ENCODE results near the gene NCKAP5.

Gene NCKAP5

GRCh38 chr2:132725748-132726147 lies 842.5 kb downstream of the NCKAP5 start:
- Histone ChIP-seq H3K9me3 (ENCODE audit: severe bottlenecking) (no peaks in the 10 kb centered on the region), H3K36me3 (ENCODE audit: low read depth) (no peaks in the 10 kb centered on the region), H3K4me1 (ENCODE audit: insufficient read depth, poor library complexity, severe bottlenecking) (no peaks in the 10 kb centered on the region), H3K4me3 (ENCODE audit: severe bottlenecking) (no peak overlapping the region), H3K27me3 (ENCODE audit: insufficient read depth, poor library complexity, severe bottlenecking) (no peaks in the 10 kb centered on the region), H3K27ac (ENCODE audit: poor library complexity, severe bottlenecking) (no peak overlapping the region)
- no peak for TF ChIP-seq CTCF (IDR thresholded peaks at IDR 0.05; ENCODE audit: poor library complexity, severe bottlenecking)
- DNase-seq (ENCODE audit: low spot score) (no peak), ATAC-seq (ENCODE audit: low read depth) (no peak)

- no peaks in the 10 kb centered on the region for H3K9me3 ChIP-seq (ENCODE audit: severe bottlenecking)
These were observed 843.1 kb downstream of the NCKAP5 start for GRCh38 chr2:132725148-132725547.

DNA sequence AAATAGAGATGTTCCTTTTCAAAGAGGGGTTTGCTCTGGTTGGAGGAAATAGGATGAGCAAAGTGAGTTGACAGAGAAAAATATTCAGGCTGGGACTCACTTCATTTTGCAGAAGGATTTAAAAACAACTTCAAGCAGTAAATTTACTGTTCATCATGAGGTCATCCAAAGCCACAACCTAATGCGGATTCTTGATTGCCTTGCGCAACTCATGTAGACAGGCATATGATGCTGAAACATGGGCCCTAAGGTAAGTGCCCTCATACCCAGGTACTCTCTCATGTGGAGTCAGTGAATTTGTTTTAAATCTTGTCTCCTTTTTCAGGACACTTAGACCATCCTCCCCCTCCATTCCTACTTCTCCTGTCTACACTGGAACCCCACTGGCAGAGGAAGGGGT lies 846.3 kb downstream of the NCKAP5 start:
- no peak for ATAC-seq (ENCODE audit: low read depth)
- no peak for DNase-seq (ENCODE audit: low spot score)
- no peaks in the 10 kb centered on the region for H3K9me3 ChIP-seq (ENCODE audit: severe bottlenecking)
- TF ChIP-seq CTCF (IDR thresholded peaks at IDR 0.05; ENCODE audit: poor library complexity, severe bottlenecking): no peak
- H3K27ac ChIP-seq (ENCODE audit: poor library complexity, severe bottlenecking): no peak overlapping the region
- H3K27me3 ChIP-seq (ENCODE audit: insufficient read depth, poor library complexity, severe bottlenecking): no peaks in the 10 kb centered on the region
- no peaks in the 10 kb centered on the region for H3K4me1 ChIP-seq (ENCODE audit: insufficient read depth, poor library complexity, severe bottlenecking)
- no peak overlapping the region for H3K4me3 ChIP-seq (ENCODE audit: severe bottlenecking)
- no peaks in the 10 kb centered on the region for H3K36me3 ChIP-seq (ENCODE audit: low read depth)

More at GRCh38 chr2:132725148-132725547, 843.1 kb downstream of the NCKAP5 start:
- DNase-seq (ENCODE audit: low spot score): no peak
- no peaks in the 10 kb centered on the region for H3K4me1 ChIP-seq (ENCODE audit: insufficient read depth, poor library complexity, severe bottlenecking)
- ATAC-seq (ENCODE audit: low read depth): no peak
- no peak for TF ChIP-seq CTCF (IDR thresholded peaks at IDR 0.05; ENCODE audit: poor library complexity, severe bottlenecking)
- no peak overlapping the region for H3K4me3 ChIP-seq (ENCODE audit: severe bottlenecking)
- H3K27ac ChIP-seq (ENCODE audit: poor library complexity, severe bottlenecking): no peak overlapping the region
- H3K36me3 ChIP-seq (ENCODE audit: low read depth): no peaks in the 10 kb centered on the region
- H3K27me3 ChIP-seq (ENCODE audit: insufficient read depth, poor library complexity, severe bottlenecking): no peaks in the 10 kb centered on the region

GRCh38 chr2:132720393-132720792 lies 847.9 kb downstream of the NCKAP5 start:
- Histone ChIP-seq H3K4me1 (ENCODE audit: insufficient read depth, poor library complexity, severe bottlenecking) (no peaks in the 10 kb centered on the region), H3K4me3 (ENCODE audit: severe bottlenecking) (no peak overlapping the region), H3K9me3 (ENCODE audit: severe bottlenecking) (no peaks in the 10 kb centered on the region), H3K27ac (ENCODE audit: poor library complexity, severe bottlenecking) (no peak overlapping the region), H3K27me3 (ENCODE audit: insufficient read depth, poor library complexity, severe bottlenecking) (no peaks in the 10 kb centered on the region), H3K36me3 (ENCODE audit: low read depth) (no peaks in the 10 kb centered on the region)
- TF ChIP-seq CTCF (IDR thresholded peaks at IDR 0.05; ENCODE audit: poor library complexity, severe bottlenecking): no peak
- ATAC-seq (ENCODE audit: low read depth): no peak
- DNase-seq (ENCODE audit: low spot score): no peak

- no peaks in the 10 kb centered on the region for H3K9me3 ChIP-seq (ENCODE audit: severe bottlenecking)
- H3K36me3 ChIP-seq (ENCODE audit: low read depth): no peaks in the 10 kb centered on the region
- ATAC-seq (ENCODE audit: low read depth) (no peak), DNase-seq (ENCODE audit: low spot score) (no peak)
- no peak for TF ChIP-seq CTCF (IDR thresholded peaks at IDR 0.05; ENCODE audit: poor library complexity, severe bottlenecking)
- H3K4me1 ChIP-seq (ENCODE audit: insufficient read depth, poor library complexity, severe bottlenecking): no peaks in the 10 kb centered on the region
- H3K27me3 ChIP-seq (ENCODE audit: insufficient read depth, poor library complexity, severe bottlenecking): no peaks in the 10 kb centered on the region
- no peak overlapping the region for H3K4me3 ChIP-seq (ENCODE audit: severe bottlenecking)
- no peak overlapping the region for H3K27ac ChIP-seq (ENCODE audit: poor library complexity, severe bottlenecking)
These were observed 848.8 kb downstream of the NCKAP5 start for GRCh38 chr2:132719480-132719879.

Data from RWPE2 (cell line).